CD4-positive, alpha-beta T cell treated with Interleukin-6 for 4 hours (primary cell): Measurements from ENCODE around the gene ZNF493.

ENCODE experiments used
- DNase-seq: peaks from one replicate; pipeline ENCODE4 v3.0.0-alpha.2; 2020; ENCODE audit warnings: mixed read lengths

ZNF493 gene

DNA sequence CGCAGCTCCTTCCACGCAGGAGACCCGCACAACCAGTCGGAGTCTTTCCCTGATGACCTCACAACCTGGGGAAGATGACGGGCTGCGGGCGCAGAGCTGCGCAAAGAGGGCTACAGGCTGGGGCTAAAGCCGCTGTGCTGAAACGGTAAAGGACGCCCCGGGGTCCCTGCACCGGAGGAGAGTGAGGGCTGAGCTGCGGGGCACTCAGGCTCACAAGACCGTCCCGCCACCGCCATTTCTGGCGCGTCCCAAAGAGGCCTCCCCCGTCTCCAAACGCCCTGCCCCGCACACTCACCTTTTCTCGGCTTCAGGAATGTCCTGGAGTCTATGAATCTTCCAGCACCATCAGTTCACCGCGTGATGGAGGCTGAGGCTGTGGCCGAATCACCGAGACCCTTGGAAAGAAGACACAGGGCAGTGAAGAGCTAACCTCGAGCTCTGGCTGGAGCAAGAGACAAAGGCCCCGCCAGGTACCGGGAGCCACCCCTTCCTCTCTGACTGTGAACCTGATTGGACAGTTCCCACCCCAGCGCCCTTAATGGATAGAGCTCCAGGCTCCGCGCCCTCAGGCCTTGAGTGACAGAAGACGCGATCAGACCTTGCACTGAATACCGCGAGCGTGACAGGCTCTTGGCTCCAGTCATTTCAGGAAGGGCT, 66.6 kb downstream of the ZNF493 start:
- DNase-seq = peak; percentile 51

DNA sequence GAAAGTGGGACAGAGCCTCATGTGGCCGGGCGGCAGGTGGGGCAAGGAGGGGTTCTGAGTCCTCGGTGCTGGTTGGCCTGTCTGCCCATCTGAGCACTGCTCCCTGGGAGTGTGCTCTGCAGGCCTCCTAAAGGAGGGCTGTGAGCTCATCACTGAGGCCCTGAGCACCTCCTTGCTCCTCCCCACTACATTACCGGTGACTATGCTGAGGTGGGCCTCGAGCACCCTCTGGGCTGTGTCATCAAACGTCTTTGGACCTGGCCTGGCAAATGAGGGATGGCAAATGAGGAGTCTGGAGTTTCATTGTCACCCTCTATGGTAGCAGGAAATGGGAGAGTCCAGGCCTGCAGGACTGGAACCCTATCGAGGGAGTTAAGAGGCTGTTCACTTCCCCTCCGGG, 69.7 kb downstream of the ZNF493 start:
- no peak for DNase-seq

DNA sequence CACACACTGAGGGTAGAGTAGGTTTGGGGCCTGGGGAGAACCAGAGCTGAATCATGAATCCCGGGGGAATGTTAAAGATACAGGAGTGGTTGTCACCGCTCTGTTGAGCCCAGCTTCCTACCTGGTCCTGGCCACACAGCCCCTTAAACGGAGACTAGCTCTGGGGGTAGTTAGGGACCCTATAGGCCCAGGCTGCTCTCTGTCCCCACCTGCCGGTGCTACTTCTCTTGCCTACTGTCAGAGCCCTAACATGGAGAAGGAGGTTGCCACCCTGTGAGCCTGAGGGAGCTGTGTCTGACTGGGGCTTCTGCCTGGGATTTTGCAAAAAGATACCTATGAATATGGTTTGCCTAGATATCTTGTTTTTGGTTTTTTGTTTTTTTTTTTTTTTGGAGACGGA, 71.9 kb downstream of the ZNF493 start:
- peak; percentile 3 for DNase-seq

DNA sequence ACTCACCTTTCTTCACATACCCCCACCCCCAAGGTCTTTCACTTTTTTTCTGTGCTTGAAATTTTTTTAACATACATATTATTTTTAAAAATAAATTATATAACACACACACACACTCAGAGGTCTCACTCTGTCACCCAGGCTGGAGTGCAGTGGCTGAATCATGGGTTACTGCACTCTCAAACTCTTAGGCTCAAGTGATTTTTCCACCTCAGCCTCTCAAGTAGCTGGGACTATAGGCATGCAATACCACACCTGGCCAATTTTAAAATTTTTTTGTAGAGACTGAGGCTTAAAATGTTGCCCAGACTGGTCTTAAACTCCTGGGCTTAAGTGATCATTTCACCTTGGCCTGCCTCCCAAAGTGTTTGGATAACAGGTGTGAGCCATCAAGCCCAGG, 75.6 kb downstream of the ZNF493 start:
- DNase-seq = no peak

DNA sequence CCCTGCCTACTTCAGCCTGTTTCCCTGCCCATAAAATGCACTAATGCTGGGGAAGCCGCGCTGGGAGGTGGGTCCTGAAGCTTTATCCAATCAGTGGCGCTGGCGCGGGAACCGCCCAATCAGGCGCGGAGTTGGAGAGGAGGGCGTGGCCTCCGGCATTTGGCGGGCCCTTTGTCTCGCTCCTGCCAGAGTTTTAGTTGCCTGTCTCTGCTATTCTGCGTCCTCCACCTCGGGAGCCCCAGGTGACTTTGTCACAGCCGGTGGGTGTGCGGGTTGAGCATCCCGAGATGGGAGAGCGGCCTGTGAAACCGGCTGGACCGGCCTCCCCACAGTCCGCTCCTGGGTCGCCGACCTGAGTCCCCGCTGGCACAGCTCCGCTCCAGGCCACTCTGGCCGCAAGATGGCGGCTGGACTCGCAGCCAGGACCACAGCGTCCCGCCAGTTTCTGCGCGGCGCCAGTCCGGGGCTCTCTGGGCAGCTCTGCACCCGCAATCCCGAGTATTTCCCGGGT, 77.8 kb downstream of the ZNF493 start:
- peak; percentile 76 for DNase-seq
